Astrocyte (in vitro differentiated cells and primary cell): ENCODE data around the gene CAMK1D.

Experiments
- CTCF ChIP-seq: IDR thresholded peaks from 2 replicates; pipeline ENCODE4 v1.5.1; 2011; ENCODE audit warnings: low read depth, mild to moderate bottlenecking, inconsistent platforms, low read length, moderate library complexity; ENCODE audit not compliant: insufficient read depth
- EZH2 ChIP-seq: IDR thresholded peaks from 2 replicates; pipeline ENCODE4 v1.6.1; 2012; ENCODE audit warnings: mild to moderate bottlenecking, low read length, inconsistent platforms; ENCODE audit not compliant: insufficient read depth

GRCh38 chr10:12679636-12680035 is 330.3 kb downstream of the CAMK1D start:
- no peak for TF ChIP-seq CTCF
- TF ChIP-seq EZH2, result no peak
